ENCODE data around the gene TRIM17.

Gene TRIM17

GRCh38 chr1:228366866-228367741, 49.6 kb downstream of the TRIM17 start:
- no peak for DNase-seq

- no peak for DNase-seq
These were observed 50.4 kb downstream of the TRIM17 start for GRCh38 chr1:228366062-228366865.

- no peak for DNase-seq
These were observed 51.2 kb downstream of the TRIM17 start for GRCh38 chr1:228365271-228366061.

GRCh38 chr1:228364706-228365213, 51.9 kb downstream of the TRIM17 start:
- no peak for DNase-seq

GRCh38 chr1:228364068-228364705, 52.5 kb downstream of the TRIM17 start:
- DNase-seq = no peak

- DNase-seq = no peak
These were observed 53.0 kb downstream of the TRIM17 start for GRCh38 chr1:228363686-228364067.

GRCh38 chr1:228362884-228363450, 53.7 kb downstream of the TRIM17 start:
- no peak for DNase-seq

GRCh38 chr1:228362141-228362883, 54.3 kb downstream of the TRIM17 start:
- no peak for DNase-seq

GRCh38 chr1:228361314-228362140, 55.1 kb downstream of the TRIM17 start:
- DNase-seq = no peak

GRCh38 chr1:228360533-228361313, 55.9 kb downstream of the TRIM17 start:
- no peak for DNase-seq

GRCh38 chr1:228359613-228360532, 56.8 kb downstream of the TRIM17 start:
- DNase-seq = no peak

- no peak for DNase-seq
These were observed 57.7 kb downstream of the TRIM17 start for GRCh38 chr1:228358764-228359612.

- no peak for DNase-seq
These were observed 58.5 kb downstream of the TRIM17 start for GRCh38 chr1:228358039-228358763.

Measured in fibroblast of upper back skin (primary cell).